OCI-M1 (cell line): Measurements from ENCODE around the gene MEAK7.

ENCODE experiments used
- DNase-seq: peaks from one replicate; lab custom pipeline; 2025; lab: John Stamatoyannopoulos, UW

The MEAK7 gene

GRCh38 chr16:84487358-84487757 is 17.1 kb downstream of the MEAK7 start:
- no peak for DNase-seq

- no peak for DNase-seq
Measured at GRCh38 chr16:84486551-84487235, 17.8 kb downstream of the MEAK7 start.

GRCh38 chr16:84486126-84486525 is 18.3 kb downstream of the MEAK7 start:
- no peak for DNase-seq

GRCh38 chr16:84485255-84486010 is 19.0 kb downstream of the MEAK7 start:
- DNase-seq = no peak

GRCh38 chr16:84484579-84485254 is 19.7 kb downstream of the MEAK7 start:
- peak; percentile 62 for DNase-seq

- DNase-seq = no peak
Measured at GRCh38 chr16:84483882-84484565, 20.4 kb downstream of the MEAK7 start.

GRCh38 chr16:84482951-84483881 is 21.2 kb downstream of the MEAK7 start:
- no peak for DNase-seq

GRCh38 chr16:84482001-84482891 is 22.2 kb downstream of the MEAK7 start:
- DNase-seq = no peak

- no peak for DNase-seq
Measured at GRCh38 chr16:84481051-84481735, 23.3 kb downstream of the MEAK7 start.

- no peak for DNase-seq
Measured at GRCh38 chr16:84479716-84480450, 24.6 kb downstream of the MEAK7 start.

GRCh38 chr16:84478172-84478947 is 26.1 kb downstream of the MEAK7 start:
- no peak for DNase-seq

GRCh38 chr16:84477661-84478060 is 26.8 kb downstream of the MEAK7 start:
- no peak for DNase-seq

- DNase-seq = no peak
Measured at GRCh38 chr16:84476401-84476800, 28.1 kb downstream of the MEAK7 start.

GRCh38 chr16:84475643-84476240 is 28.7 kb downstream of the MEAK7 start:
- no peak for DNase-seq

GRCh38 chr16:84471966-84472365 is 32.5 kb downstream of the MEAK7 start:
- DNase-seq = no peak

- no peak for DNase-seq
Measured at GRCh38 chr16:84471316-84471715, 33.1 kb downstream of the MEAK7 start.

- DNase-seq = no peak
Measured at GRCh38 chr16:84467709-84468108, 36.8 kb downstream of the MEAK7 start.

GRCh38 chr16:84467256-84467655 is 37.2 kb downstream of the MEAK7 start:
- DNase-seq = no peak
